ENCODE measurements around the gene VPS13C.

Gene VPS13C

DNA sequence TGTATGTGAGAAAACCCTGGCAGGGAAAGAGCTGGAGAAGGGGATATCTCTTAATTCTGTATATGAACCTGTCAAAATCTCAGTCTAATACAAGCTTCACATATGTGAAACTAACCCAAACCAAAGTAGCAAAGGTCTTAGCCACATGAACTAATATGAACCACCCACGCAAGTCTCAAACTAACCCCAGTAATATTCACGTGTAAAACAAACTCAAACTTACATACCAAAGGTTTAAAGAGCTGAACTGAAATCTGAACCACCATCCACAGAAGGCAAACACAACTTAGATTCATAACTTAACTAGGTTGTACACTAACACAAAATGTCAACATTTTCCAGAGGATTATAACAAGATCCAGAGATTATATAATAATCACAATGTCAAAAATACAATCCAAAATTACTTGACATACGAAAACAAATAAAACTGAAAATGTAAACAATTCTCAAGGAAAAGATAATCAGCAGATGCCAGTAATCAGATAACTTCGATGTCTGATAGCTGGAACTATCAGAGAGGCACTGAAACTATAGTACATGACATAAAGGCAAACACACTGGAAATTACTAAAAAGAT, 64.1 kb downstream of the VPS13C start:
- Histone ChIP-seq H3K36me3 (peaks cover under 1% of the 10 kb centered on the region; the same call in 1 of the 2 replicates), H3K4me3 (ENCODE audit: low read depth, low read length) (no peak overlapping the region), H3K27me3 (ENCODE audit: insufficient read depth, low read depth, severe bottlenecking) (no peaks in the 10 kb centered on the region), H3K9me3 (ENCODE audit: severe bottlenecking) (no peaks in the 10 kb centered on the region), H3K27ac (no peak overlapping the region)
- TF ChIP-seq, protein P1, sequence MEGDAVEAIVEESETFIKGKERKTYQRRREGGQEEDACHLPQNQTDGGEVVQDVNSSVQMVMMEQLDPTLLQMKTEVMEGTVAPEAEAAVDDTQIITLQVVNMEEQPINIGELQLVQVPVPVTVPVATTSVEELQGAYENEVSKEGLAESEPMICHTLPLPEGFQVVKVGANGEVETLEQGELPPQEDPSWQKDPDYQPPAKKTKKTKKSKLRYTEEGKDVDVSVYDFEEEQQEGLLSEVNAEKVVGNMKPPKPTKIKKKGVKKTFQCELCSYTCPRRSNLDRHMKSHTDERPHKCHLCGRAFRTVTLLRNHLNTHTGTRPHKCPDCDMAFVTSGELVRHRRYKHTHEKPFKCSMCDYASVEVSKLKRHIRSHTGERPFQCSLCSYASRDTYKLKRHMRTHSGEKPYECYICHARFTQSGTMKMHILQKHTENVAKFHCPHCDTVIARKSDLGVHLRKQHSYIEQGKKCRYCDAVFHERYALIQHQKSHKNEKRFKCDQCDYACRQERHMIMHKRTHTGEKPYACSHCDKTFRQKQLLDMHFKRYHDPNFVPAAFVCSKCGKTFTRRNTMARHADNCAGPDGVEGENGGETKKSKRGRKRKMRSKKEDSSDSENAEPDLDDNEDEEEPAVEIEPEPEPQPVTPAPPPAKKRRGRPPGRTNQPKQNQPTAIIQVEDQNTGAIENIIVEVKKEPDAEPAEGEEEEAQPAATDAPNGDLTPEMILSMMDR (IDR thresholded peaks at IDR 0.05; ENCODE audit: low read depth, low read length), result no peak
- DNase-seq, result no peak

DNA sequence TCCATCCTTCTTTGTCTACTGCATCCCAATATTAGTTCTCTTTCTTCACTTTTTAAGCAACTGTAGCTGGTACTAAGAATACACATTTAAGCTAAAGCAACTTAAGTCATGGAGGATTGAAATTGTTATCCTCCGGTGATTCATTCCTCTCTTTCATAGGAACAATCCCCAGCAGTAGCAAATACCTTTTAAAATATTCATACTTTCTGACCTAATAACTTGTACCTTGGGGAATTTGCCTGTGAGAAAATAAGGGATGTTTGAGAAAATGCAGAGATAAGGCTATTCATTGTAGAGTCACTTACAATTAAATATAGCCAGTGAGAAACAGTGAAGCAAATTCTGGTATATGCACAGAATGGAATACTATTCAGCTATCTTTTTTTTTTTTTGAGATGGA, 66.0 kb downstream of the VPS13C start:
- H3K9me3 ChIP-seq (ENCODE audit: severe bottlenecking), result no peaks in the 10 kb centered on the region
- no peak for DNase-seq
- H3K27ac ChIP-seq, result no peak overlapping the region

DNA sequence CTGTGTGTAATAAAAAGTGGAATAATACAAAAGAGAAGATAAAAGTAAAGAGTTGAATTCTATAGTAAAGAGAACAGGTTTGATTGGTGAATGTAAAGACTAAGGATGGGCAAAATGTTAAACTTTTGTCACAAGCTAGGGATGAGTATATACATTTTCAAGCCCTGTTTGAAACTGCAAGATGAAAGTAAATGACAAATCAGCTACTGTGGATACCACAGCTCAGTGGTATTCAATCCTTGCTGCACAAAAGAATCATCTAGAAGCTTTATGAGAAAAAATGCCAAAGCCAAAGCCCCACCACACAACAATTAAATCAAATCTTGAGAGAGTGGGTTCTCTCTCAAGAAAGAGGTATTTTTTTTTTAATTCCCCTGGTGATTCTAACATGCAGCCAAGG, 67.7 kb downstream of the VPS13C start:
- H3K36me3 ChIP-seq, result peaks cover 17% of the 10 kb centered on the region
- DNase-seq, result no peak

More for the DNA sequence above, 66.0 kb downstream of the VPS13C start:
- H3K4me3 ChIP-seq (ENCODE audit: low read depth, low read length), result no peak overlapping the region
- peaks cover 17% of the 10 kb centered on the region for H3K36me3 ChIP-seq
- TF ChIP-seq, protein P1 (IDR thresholded peaks at IDR 0.05; ENCODE audit: low read depth, low read length), result no peak
- no peaks in the 10 kb centered on the region for H3K27me3 ChIP-seq (ENCODE audit: insufficient read depth, low read depth, severe bottlenecking)

DNA sequence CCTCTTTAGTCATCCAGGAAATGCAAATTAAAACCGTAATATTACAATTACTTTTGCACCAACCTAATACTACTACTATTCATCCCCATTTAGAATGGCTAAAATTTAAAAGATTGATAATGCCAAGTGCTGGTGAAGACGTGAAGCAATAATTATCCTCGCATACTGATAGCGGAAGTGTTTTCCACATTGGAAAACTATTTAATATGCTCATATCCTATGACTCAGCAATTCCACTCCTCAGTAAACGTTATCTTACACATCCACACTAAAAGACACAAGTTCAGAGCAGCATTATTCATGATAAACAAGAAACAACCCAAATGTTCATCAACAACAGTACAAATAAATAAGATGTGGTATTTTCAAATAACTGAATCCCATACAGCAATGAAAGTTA, 70.6 kb downstream of the VPS13C start:
- no peak overlapping the region for H3K27ac ChIP-seq
- H3K36me3 ChIP-seq, result peaks cover 17% of the 10 kb centered on the region
- no peak for DNase-seq
- TF ChIP-seq, protein P1 (IDR thresholded peaks at IDR 0.05; ENCODE audit: low read depth, low read length), result no peak
- H3K4me3 ChIP-seq (ENCODE audit: low read depth, low read length), result no peak overlapping the region
- H3K27me3 ChIP-seq (ENCODE audit: insufficient read depth, low read depth, severe bottlenecking), result no peaks in the 10 kb centered on the region
- no peaks in the 10 kb centered on the region for H3K9me3 ChIP-seq (ENCODE audit: severe bottlenecking)

More for the DNA sequence above, 67.7 kb downstream of the VPS13C start:
- H3K27me3 ChIP-seq (ENCODE audit: insufficient read depth, low read depth, severe bottlenecking), result no peaks in the 10 kb centered on the region
- no peaks in the 10 kb centered on the region for H3K9me3 ChIP-seq (ENCODE audit: severe bottlenecking)
- H3K27ac ChIP-seq, result no peak overlapping the region
- TF ChIP-seq, protein P1 (IDR thresholded peaks at IDR 0.05; ENCODE audit: low read depth, low read length), result no peak
- H3K4me3 ChIP-seq (ENCODE audit: low read depth, low read length), result no peak overlapping the region

DNA sequence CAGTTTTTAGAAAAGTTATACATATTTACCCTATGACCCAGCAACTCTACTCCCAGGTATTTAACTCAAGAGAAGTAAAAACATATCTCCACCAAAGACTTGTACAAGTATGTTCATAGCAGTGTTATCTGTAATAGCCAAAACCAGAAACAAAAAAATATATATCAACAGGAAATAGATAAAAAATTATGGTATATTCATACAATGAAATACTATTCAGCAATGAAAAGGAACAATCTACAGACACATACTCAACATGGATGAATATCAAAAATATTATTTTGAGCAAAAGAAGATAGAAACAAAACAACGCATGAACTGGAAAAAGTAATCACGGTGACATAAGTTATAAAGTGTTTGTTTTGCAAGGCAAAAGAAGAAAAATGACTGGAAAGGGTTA, 72.4 kb downstream of the VPS13C start:
- Histone ChIP-seq H3K36me3 (peaks cover 17% of the 10 kb centered on the region), H3K9me3 (ENCODE audit: severe bottlenecking) (no peaks in the 10 kb centered on the region), H3K27me3 (ENCODE audit: insufficient read depth, low read depth, severe bottlenecking) (no peaks in the 10 kb centered on the region), H3K27ac (no peak overlapping the region), H3K4me3 (ENCODE audit: low read depth, low read length) (no peak overlapping the region)
- TF ChIP-seq, protein P1 (IDR thresholded peaks at IDR 0.05; ENCODE audit: low read depth, low read length), result no peak
- no peak for DNase-seq

DNA sequence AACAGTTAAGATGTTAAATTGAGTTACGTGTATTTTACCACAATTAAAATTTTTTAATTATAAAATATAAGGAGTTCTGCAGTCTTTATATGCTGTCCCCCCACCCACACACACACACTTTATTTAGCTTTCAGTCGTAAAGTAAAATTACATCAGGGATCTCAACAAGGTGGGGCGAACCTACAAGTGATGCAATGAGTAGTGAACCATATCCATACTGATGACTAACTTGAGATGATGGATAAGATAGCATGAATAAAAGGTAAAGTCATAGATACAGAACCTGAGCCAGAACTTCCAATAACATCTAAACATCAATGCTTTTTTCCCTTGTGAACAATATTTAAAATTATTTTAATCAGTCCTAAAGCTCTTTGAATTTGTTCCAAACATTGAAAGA, 77.2 kb downstream of the VPS13C start:
- H3K27ac ChIP-seq, result no peak overlapping the region
- no peaks in the 10 kb centered on the region for H3K9me3 ChIP-seq (ENCODE audit: severe bottlenecking)
- DNase-seq, result no peak
- TF ChIP-seq, protein P1 (IDR thresholded peaks at IDR 0.05; ENCODE audit: low read depth, low read length), result no peak
- peaks cover 4% of the 10 kb centered on the region; the same call in 1 of the 2 replicates for H3K36me3 ChIP-seq
- H3K4me3 ChIP-seq (ENCODE audit: low read depth, low read length), result no peak overlapping the region
- no peaks in the 10 kb centered on the region for H3K27me3 ChIP-seq (ENCODE audit: insufficient read depth, low read depth, severe bottlenecking)

Measured in WERI-Rb-1 (cell line).